HG03108 (cell line): ENCODE results near the gene PLCL2.

ENCODE experiments used
- ATAC-seq: cut with Tn5 transposase; IDR thresholded peaks from one replicate; pipeline ENCODE4 v1.9.1; 2021; ENCODE audit warnings: moderate library complexity; ENCODE audit not compliant: unreplicated experiment

PLCL2 gene

DNA sequence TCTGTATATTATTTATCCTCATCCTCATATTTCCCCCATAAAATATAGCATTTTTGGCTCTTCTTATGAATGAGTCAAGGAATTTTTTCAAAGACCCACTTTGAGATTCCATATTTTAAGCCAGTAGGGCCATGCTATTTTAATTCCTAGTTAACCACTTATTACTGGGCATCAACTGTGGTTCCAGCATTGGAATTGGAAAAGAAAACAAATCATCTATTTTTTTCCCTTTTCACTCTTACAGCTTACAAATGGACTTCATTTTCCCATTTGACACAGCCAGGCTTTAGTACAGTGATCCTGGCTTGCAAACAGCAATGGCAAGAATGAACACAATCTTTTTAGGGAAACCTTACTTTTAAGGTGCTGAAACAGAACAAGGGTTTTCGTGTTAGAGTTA lies 19.4 kb upstream of the PLCL2 start:
- ATAC-seq, result no peak

- ATAC-seq, result no peak
Observed at GRCh38 chr3:16866571-16866970, 18.2 kb upstream of the PLCL2 start.

DNA sequence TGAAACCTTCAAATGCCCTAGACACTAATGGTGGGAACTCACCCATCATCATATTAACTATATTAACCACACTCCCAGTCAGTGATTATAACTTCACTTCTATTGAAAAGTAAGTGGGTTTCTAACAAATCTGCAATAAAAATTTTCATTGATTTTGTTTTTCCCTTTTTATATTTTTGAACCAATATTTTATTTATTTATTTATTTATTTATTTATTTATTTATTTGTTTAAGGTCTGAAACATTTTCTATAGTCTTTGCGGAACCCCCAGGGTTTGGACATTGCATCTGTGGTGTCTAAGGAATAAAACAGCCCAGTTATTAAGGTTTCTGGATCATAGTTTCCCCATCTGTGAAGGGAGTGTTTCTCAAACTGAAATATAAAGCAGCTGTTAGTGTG lies 16.2 kb upstream of the PLCL2 start:
- no peak for ATAC-seq

GRCh38 chr3:16869261-16870005 lies 15.3 kb upstream of the PLCL2 start:
- no peak for ATAC-seq

GRCh38 chr3:16871915-16872842 lies 12.6 kb upstream of the PLCL2 start:
- no peak for ATAC-seq

- ATAC-seq, result no peak
Observed at GRCh38 chr3:16873872-16874271, 10.9 kb upstream of the PLCL2 start.

DNA sequence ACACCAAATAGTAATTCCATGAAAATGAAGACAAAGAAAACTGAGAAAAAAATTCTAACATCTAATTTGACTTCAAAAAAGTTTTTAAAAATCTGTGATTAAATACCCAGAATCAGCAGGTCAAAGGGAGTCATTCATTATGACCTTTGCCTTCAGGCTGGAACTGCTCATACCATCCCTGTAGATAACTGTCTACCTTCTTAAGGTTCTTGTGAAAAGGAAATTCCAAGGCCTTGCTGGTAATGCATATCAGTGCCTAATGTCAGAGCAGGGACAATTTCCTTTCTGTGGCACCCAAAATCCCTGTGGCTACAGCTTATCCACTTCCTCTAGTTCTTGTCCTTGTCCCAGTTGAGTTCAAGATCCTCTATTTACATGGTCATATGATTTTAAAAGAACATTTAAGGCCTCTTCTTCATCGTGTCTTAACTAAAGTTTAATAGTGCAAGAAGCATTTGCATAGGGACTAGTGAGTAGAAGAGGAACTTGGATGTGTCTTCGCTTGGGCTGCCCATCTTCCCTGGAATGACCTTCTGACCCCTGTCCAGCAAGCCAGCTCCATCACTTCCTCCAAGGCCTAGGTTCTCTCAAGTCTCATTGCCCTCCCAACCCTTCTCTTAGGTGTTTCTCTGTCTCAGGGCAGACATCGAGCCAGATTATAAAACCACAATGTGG lies 8.7 kb upstream of the PLCL2 start:
- no peak for ATAC-seq

- no peak for ATAC-seq
Observed at GRCh38 chr3:16877505-16877904, 7.2 kb upstream of the PLCL2 start.

DNA sequence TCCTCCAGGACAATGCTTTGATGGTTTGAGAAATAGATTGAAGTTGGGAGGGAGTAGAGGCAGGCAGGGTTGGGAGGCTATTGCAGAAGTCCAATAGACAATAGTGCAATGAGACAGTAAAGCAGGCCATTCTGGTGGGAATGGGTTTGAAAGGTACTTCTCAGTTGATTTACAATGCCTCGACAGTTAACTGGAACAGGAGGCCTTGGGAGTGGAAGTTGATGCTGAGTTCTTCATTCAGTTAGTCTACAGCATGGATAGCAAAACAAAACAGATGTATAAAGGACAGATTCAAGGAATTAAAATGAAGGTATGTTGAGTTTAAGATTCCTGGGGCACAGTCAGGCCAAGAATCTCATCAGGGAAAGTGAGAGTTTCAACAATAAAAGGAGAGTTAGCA lies 6.8 kb upstream of the PLCL2 start:
- no peak for ATAC-seq

DNA sequence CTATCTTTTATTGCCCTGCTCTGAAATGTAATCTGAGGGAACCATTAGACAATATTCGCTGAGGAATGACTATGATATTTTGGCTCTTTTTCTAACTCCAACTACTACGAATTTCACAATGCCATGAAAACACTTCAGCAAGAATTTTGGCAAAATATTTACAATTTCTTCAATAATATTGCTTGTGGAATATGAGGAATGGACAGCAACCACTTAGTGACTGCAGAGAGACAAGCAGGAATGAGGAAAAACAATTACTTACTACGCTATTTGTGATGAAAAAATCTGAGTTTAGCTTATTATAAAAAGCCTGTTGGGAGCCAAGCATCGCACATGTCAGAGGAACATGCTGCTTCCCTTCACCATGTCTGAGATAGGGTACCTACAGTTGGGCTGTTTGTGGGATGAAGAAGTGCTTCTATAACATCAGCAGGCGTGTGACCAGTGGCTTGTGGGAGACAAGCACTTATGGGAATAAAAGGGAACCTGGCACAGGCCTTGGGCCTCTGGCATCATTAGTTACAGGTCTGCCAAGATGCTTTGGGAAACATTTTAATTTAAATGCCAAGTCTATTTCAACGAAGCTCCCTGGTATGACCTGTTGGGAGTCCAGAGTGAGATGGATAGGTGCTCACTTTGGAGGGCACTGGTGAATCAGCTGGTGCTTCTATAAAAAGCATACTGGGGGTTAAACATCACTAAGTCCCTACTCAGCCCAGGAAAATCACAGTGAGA lies 2.7 kb upstream of the PLCL2 start:
- ATAC-seq, result no peak

DNA sequence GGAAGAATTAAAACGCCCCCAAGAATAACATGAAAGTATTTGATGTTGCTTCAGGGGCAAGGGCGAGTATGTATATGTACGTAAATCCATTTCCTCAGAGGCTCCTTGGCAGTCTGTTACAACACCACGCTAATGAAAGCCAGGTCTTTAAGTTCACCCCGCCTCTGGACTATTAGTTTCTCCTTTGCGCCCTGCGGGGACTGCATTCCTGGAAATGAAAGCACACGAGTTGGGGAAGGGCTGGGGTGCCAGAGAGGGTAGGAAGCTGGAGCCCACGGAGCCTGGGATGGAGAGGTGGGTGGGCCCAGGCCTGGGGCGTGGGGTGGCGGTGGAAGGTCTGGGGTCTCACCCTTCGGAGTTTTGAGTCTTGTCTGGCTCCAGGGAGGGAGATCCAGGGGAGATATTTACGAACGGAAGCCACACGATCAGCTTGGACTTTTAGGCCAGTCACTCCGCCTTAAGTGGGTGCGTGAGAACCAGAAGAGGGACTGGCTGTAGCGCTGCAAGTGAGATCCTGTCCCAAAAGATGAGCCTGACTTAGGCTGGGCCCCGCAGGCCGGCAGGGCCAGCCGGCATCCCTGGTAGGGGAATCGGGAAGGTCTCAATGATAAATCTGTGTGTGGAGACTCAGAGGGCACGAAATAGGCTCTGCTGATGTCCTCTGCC lies 1.6 kb upstream of the PLCL2 start:
- no peak for ATAC-seq

DNA sequence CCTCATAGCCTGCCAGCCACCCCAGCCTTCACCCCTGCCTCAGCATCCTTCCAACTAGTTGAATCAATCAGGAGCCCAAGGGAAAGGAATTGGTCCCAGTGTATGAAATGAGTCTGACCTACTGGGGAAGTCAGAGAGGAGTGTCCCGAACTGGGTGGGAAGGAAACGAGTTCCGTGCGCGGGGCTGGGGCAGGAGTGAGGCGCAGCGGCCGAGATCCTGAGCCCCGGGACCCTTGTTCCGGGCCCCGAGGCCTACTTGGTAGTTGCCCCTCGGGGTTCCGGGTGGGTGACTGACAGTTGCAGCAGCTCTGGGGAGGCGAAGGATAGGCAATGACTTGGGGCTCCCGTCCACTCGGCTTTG lies 1.1 kb upstream of the PLCL2 start:
- no peak for ATAC-seq

- peak; percentile 44 for ATAC-seq
Observed at GRCh38 chr3:16884084-16884747, 539 bp upstream of the PLCL2 start.

- peak; percentile 25 for ATAC-seq
Observed at GRCh38 chr3:16885593-16886302, 993 bp downstream of the PLCL2 start.

DNA sequence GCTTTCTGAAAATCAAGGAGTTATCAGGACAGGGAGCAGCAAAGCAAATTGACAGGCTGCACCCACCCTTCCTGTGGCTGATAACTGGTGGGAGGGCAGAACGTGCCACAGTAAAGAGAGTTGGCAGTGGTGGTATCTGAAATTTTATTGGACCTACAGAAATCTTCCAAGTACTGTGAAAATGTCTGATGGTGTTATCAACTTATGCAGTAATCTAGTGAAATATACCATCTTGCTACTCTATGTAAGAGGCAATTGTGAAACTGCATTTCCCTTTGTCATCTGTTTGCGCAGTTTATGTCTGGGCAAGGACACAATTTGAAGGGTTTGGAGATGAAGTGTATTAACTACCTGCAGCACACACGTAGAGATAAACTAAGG lies 1.5 kb downstream of the PLCL2 start:
- ATAC-seq, result no peak

DNA sequence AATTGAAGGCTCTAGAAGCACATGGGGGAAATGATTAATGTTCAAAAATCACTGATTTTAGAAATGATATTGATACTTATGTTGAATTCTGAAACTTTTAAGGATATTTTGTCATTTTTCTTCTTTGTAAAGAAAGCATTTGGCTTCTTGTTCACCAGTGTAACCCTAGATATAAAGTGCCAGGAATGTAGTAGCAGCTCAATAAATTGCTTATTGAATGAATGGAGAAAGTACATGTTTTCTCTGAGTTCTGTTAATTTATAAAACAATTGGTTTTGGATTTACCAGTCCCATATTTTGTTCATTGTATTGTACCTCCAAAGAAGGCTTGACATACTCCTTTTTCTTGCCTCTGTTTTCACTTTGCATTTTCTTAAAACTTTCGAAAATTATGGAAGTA lies 2.4 kb downstream of the PLCL2 start:
- no peak for ATAC-seq

- ATAC-seq, result no peak
Observed at GRCh38 chr3:16888356-16888755, 3.6 kb downstream of the PLCL2 start.

DNA sequence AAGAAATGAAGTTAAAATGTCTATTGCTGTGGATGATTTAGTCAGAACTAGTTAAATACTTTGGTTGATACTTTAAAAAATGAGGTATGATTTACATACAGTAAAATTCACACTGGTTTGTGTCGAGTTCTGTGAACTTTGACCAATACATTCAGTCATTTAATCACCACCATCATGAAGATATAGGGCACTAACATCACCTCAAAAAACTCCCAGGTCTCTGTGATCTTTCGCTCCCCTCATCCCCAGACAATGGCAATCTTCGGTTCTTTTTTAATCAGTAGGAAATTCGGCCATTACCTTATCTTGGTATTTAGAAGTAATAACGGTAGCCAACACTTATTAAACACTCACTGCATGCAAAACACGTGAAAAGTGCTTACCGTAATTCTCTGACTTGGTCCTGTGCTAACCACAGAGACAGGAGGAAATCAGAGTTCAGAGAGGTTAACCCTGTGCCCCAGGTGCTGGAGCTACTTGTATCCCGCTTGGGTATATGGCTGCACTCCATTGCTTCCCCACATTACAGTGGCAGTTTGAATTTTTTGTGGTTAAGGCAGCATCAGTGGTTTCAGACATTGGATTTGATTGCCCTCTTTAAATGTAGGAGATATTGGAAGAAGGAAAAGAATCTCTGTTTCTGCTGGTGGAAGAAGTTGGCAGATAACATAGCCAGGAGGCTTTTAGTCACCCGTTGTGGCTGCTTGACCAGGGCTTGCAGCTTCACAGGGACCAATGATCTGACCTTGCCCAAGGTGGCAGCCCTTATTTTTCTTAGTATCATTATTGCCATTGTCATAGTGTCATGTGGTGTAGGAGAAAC lies 4.2 kb downstream of the PLCL2 start:
- peak; percentile 40 for ATAC-seq
